HG02852 (cell line): Measurements from ENCODE around the gene AGO3.
"Not testable (repeated sequence)": the region's sequence is repeated elsewhere in the genome, so short reads cannot be mapped to it uniquely, and the experiment has no call there.

Source experiments
- ATAC-seq: cut with Tn5 transposase; IDR thresholded peaks from one replicate; pipeline ENCODE4 v1.9.1; 2021; ENCODE audit warnings: mild to moderate bottlenecking, moderate library complexity; ENCODE audit not compliant: unreplicated experiment

Gene AGO3

DNA sequence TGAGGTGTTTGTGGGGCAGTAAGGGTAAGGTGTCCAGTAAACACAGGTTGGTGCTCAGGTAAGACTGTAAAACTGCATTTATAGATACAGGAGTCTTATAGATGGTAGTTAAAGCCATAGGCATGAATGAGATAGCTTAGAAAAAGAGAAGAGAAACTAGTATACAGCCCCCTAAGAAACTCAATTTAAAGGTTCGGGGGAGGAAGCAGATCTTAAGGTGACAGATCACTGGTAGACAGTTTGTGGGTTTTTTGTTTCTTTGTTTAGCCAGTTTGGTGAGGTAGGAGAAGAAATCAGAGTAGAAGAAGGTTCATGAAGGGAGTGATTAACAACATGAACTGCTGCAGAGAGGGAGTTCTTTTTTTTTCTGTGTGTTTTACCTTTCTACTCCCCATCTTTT lies 6.1 kb upstream of the AGO3 start:
- no peak for ATAC-seq

GRCh38 chr1:35925741-35926140 lies 5.2 kb upstream of the AGO3 start:
- no peak for ATAC-seq

DNA sequence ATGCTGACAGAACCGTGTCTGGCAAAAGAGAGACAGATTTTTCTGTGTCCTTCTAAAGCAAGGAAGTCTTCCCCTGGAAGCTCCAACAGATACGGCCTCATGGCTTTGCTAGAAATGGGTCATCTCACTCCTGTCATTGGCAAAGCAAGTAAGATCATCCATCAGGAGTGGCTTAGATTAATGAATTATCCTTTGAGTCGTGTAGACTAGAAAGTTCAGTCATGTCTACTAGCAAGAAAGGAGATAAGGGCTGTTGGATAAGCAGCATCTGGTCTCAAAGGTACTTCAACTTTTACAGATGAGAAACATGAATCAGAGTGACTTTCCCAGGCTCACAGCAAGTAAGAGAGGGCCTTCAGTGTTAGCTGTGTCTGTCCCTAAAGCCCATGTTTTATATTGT lies 3.4 kb upstream of the AGO3 start:
- no peak for ATAC-seq

DNA sequence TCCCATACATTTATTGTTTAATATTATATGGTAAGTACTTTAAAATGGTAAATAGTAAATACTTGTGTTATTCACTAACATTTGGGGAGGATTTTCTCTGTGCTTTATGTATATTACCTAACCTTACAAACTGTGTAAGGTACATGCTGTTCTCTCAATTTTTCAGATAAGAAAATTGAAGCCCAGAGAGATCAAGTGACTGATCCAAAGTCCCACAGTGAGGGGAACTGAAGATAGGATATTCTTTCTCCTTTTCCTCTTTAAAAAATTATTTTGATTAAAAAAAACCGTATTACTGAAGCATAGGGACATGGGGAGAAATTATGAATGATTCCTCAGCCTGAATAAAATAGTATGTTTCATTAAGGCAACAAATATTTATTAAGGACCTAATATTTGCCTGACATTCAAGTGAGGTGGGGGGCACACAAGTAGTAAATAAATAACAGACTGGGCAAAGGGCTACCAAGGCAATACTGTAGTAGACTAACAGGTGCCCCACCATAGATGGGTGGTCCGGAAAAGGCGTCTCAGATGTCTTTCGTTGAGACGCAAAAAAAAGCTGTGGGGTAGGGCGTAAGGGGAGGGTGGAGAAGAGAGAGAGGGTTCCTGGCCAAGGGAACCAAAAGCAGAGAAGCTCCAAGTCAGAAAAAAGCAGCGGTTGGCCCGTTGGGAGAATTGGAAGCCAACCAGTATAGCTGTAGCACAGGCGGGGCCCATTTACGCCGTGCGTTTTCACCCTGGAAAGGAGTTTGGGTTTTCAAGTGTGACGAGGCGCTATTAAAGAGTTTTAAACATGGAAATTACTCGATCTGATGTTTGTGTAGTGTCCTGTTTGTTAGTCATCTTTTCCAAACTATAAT lies 944 bp upstream of the AGO3 start:
- ATAC-seq, result no peak

DNA sequence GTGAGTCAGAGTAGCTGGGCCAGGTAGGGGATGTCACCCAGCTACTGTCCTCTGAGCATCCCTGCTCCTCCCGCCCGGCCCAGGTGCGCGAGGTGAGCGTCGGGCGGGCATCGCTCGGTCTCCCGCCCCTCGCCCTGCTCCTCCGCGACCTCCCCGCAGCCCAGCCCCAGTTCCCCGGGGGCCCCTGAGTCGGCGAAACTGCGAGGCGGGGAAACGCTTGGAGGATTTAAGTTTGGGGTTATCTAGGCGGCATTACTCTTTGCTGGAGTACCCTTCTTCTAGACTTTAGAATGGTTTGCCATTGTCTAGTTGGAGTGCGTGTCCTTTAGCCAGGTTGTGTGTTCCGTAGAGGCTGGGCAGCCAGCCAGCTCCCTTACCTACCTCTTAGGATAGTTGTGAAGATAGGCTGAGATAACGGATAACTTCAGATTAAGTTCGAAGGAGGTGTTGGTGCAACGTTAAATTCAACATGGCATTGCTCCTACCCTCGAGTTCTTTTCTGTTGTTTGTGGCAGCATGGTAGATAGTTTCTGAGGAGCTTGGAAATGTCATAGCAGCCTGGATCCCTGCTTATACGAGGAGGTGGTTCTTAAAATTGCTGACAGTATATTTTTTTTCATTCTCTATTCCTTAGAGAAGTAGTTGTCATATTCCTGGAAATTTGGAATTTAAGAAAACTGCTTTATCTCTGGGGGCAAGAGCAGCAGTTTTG lies 697 bp downstream of the AGO3 start:
- ATAC-seq, result peak; percentile 23

DNA sequence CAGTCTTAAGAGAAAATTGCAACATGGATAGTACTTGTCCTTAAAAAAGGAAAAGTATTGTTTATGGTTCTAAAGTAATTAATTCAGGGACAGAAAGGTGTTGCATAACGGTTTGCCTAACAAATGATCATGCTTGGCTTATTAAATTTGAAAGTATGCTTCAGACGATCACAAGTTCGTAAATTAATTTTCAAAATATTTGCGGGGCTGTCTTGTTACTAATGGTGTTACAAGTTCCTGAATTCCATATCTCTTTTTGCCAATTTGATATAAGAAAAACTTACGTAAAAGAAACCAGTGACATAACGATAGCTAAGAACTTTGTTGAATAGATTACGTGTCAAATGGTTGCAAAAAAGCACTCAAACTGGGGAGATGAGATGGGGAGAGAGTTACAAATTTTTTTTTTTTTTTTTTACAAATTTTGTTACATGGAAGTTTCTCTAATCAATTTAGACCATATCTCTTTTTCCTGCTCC lies 1.3 kb downstream of the AGO3 start:
- no peak for ATAC-seq

DNA sequence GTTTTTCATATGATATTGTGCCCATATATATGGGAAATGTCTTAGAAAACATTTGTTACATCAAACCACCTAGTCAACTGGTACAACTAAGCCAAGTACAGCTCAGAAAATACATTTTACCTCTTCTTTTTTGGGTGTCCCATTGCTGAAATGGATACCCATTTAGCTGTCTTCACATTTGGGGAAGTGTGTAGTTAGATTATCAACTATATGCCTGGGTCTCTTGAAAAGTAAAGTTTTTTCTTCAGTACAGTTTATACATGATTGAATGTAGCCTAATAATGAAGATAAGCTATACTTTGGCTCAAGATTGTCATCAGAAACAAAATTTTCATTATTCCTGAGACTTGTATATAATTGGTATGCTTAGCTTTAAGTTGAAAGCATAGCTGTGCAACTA lies 2.0 kb downstream of the AGO3 start:
- ATAC-seq, result no peak

- no peak for ATAC-seq
Observed at GRCh38 chr1:35935442-35936388, 4.8 kb downstream of the AGO3 start.

- ATAC-seq, result no peak
Observed at GRCh38 chr1:35936838-35937237, 5.9 kb downstream of the AGO3 start.

- no peak for ATAC-seq
Observed at GRCh38 chr1:35939484-35939883, 8.6 kb downstream of the AGO3 start.

- ATAC-seq, result no peak
Observed at GRCh38 chr1:35945327-35945726, 14.4 kb downstream of the AGO3 start.

DNA sequence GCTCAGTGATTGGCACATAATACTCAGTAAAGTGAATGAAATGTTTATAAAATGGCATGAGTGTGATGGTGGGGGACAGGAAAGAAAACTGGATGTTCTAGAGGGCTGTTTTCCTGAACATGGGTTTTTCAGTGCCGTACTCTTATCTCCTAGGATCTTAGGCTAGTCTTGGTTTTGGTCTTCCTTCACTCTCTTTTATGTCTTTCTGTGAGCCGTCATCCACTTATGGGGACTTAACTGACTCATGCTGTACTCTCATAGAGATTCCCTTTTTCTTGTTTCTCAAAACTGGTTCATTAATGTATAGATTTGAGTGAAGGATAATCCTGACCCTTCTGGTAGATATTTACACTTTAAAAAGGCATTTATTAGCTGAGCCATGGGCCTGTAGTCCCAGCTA lies 16.6 kb downstream of the AGO3 start:
- no peak for ATAC-seq

DNA sequence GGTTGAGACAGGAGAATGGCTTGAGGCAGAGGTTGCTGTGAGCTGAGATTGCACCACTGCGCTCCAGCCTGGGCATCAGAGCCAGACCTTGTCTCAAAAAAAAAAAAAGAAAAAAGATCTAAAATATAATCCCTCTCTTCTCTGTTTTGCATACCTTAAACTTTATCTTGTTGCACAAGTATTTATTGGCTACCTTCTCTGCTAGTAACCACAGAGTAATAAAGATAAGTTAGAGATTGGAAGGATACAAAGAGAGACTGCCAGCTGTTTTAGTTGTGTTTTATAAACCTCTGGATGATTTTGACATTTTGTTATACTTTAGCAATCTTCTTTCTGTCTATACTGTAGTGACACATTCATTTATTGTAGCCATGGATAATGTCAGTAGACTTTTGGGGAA lies 27.7 kb downstream of the AGO3 start:
- ATAC-seq, result no peak

DNA sequence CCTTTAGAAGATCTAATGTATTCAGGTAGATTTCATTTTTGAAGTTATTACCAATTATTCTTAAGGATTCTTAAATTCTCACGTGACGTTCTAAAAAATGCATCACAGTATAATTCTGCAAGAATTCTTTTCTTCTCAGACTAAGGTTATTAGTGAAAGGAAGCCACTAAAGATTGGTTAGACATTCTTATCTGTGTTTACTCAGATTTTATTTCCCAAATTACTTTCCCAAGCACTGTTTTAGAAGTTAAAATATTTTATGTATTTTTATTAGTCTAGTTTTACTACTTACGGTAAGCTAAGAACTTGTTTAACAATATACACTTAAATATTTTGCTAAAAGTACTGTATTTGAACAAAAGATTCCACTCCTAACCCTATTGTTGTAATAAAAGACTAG lies 28.4 kb downstream of the AGO3 start:
- no peak for ATAC-seq

- ATAC-seq, result no peak
Observed at GRCh38 chr1:35962952-35963351, 32.0 kb downstream of the AGO3 start.

DNA sequence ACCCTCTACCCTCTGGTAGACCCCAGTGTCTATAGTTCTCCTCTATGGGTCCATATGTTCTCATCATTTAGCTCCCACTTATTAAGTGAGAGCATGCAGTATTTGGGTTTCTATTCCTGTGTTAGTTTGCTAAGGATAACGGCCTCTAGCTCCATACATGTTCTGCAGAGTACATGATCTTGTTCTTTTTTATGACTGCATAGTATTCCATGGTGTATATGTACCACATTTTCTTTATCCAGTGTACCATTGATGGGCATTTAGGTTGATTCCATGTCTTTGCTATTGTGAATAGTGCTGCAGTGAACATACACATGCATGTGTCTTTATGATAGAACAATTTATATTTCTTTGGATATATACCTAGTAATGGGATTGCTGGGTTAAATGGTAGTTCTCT lies 33.4 kb downstream of the AGO3 start:
- ATAC-seq, result not testable (repeated sequence)

GRCh38 chr1:35968396-35968795 lies 37.5 kb downstream of the AGO3 start:
- ATAC-seq, result no peak

DNA sequence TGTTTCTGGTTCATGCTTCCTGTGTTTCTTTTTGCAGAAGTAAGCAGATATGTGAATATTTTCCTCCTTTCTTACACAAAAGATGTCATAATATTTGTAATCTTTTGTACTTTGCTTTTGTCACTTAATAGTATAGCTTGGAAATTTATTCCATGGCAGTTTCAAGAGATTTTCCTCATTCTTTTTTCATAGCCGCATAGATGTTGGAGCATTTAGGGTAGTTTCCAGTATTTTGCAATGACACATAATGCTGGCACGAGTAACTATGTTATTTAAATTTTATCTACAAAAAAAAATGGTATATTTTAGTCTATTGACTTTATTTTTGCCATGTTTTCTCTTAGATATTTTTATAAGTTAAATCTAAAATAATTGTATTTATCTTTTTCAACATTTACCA lies 40.7 kb downstream of the AGO3 start:
- ATAC-seq, result no peak

DNA sequence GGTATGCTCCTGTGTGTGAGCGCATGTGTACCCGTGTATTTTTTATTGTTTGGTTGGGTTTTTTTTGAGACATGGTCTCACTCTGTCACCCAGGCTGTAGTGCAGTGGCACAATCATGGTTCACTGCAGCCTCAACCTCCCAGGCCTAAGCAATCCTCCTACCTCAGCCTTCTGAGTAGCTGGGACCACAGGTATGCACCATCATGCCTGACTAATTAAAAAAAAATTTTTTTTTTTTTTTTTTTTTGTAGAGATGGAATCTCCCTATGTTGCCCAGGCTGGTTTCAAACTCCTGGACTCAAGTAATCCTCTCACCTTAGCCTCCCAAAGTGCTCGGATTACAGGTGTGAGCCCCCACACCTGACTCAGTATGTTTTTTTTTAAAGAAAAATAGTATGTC lies 41.7 kb downstream of the AGO3 start:
- ATAC-seq, result not testable (repeated sequence)

GRCh38 chr1:35980090-35980489 lies 49.2 kb downstream of the AGO3 start:
- ATAC-seq, result no peak

GRCh38 chr1:35988237-35988636 lies 57.3 kb downstream of the AGO3 start:
- no peak for ATAC-seq
